ENCODE measurements around the gene TFAM.

TFAM gene

GRCh38 chr10:58433066-58433465 is 47.9 kb downstream of the TFAM start:
- DNase-seq (ENCODE audit: low read depth): no peak

GRCh38 chr10:58433571-58433970 is 48.4 kb downstream of the TFAM start:
- no peak for DNase-seq (ENCODE audit: low read depth)

- DNase-seq (ENCODE audit: low read depth): peak; percentile 99
Measured at GRCh38 chr10:58435297-58435985, 50.2 kb downstream of the TFAM start.

- no peak for DNase-seq (ENCODE audit: low read depth)
Measured at GRCh38 chr10:58436071-58436470, 50.9 kb downstream of the TFAM start.

- DNase-seq (ENCODE audit: low read depth): peak; percentile 65
Measured at GRCh38 chr10:58438340-58438871, 53.2 kb downstream of the TFAM start.

GRCh38 chr10:58438986-58439385 is 53.8 kb downstream of the TFAM start:
- DNase-seq (ENCODE audit: low read depth): no peak

GRCh38 chr10:58439632-58440364 is 54.6 kb downstream of the TFAM start:
- no peak for DNase-seq (ENCODE audit: low read depth)

GRCh38 chr10:58440484-58440883 is 55.3 kb downstream of the TFAM start:
- no peak for DNase-seq (ENCODE audit: low read depth)

- no peak for DNase-seq (ENCODE audit: low read depth)
Measured at GRCh38 chr10:58444321-58444720, 59.1 kb downstream of the TFAM start.

- no peak for DNase-seq (ENCODE audit: low read depth)
Measured at GRCh38 chr10:58444876-58445275, 59.7 kb downstream of the TFAM start.

- no peak for DNase-seq (ENCODE audit: low read depth)
Measured at GRCh38 chr10:58448121-58448935, 63.1 kb downstream of the TFAM start.

All from stromal cell of bone marrow (primary cell).